ENCODE results near the gene MSH5. TPM values are rescaled to one million over a fixed set of nuclear protein-coding genes. Genes with fewer than 3 reads are reported as not detected.
"Not testable (repeated sequence)": the region's sequence is repeated elsewhere in the genome, so short reads cannot be mapped to it uniquely, and the experiment has no call there.

MSH5 gene
- total RNA-seq, 1 donor from 2014 or later: 45.0 TPM

DNA sequence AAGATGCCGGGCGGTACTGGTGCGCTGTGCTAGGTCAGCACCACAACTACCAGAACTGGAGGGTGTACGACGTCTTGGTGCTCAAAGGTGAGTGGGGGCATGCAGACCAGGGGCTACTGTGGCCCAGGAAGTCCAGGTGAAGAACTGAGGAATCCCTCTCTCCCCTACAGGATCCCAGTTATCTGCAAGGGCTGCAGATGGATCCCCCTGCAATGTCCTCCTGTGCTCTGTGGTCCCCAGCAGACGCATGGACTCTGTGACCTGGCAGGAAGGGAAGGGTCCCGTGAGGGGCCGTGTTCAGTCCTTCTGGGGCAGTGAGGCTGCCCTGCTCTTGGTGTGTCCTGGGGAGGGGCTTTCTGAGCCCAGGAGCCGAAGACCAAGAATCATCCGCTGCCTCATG, 32.1 kb upstream of the MSH5 start:
- TF ChIP-seq, protein P1, sequence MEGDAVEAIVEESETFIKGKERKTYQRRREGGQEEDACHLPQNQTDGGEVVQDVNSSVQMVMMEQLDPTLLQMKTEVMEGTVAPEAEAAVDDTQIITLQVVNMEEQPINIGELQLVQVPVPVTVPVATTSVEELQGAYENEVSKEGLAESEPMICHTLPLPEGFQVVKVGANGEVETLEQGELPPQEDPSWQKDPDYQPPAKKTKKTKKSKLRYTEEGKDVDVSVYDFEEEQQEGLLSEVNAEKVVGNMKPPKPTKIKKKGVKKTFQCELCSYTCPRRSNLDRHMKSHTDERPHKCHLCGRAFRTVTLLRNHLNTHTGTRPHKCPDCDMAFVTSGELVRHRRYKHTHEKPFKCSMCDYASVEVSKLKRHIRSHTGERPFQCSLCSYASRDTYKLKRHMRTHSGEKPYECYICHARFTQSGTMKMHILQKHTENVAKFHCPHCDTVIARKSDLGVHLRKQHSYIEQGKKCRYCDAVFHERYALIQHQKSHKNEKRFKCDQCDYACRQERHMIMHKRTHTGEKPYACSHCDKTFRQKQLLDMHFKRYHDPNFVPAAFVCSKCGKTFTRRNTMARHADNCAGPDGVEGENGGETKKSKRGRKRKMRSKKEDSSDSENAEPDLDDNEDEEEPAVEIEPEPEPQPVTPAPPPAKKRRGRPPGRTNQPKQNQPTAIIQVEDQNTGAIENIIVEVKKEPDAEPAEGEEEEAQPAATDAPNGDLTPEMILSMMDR (IDR thresholded peaks at IDR 0.05; ENCODE audit: unreplicated experiment): no peak
- no peak overlapping the region for H3K4me3 Mint-ChIP-seq (ENCODE audit: low read depth)
- H3K36me3 Mint-ChIP-seq (ENCODE audit: insufficient read depth): no peaks in the 10 kb centered on the region
- H3K27ac Mint-ChIP-seq: no peak overlapping the region
- peaks cover 7% of the 10 kb centered on the region for H3K27me3 Mint-ChIP-seq
- no peaks in the 10 kb centered on the region for H3K9me3 Mint-ChIP-seq (ENCODE audit: low read depth)
- peaks cover 4% of the 10 kb centered on the region for H3K4me1 Mint-ChIP-seq (ENCODE audit: low read depth)
- DNase-seq (ENCODE audit: low spot score, unreplicated experiment): no peak

DNA sequence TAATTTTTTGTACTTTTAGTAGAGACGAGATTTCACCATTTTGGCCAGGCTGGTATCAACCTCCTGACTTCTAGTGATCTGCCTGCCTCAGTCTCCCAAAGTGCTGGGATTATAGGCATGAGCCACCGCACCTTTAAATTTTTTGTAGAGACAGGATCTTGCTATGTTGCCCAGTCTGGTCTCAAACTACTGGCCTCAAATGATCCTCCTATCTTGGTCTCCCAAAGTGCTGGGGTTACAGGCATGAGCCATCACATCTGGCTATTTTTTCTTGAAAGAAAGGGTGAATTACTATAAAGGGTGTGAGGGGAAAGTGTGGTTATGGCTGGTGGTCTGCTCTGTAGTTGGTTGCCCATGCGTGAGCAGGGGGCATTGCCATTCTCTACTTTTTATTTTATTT, 31.6 kb upstream of the MSH5 start:
- no peaks in the 10 kb centered on the region for H3K36me3 Mint-ChIP-seq (ENCODE audit: insufficient read depth)
- no peak for DNase-seq (ENCODE audit: low spot score, unreplicated experiment)
- peaks cover 11% of the 10 kb centered on the region for H3K27me3 Mint-ChIP-seq
- H3K9me3 Mint-ChIP-seq (ENCODE audit: low read depth): no peaks in the 10 kb centered on the region
- H3K4me3 Mint-ChIP-seq (ENCODE audit: low read depth): no peak overlapping the region
- peaks cover 7% of the 10 kb centered on the region for H3K4me1 Mint-ChIP-seq (ENCODE audit: low read depth)
- H3K27ac Mint-ChIP-seq: no peak overlapping the region
- TF ChIP-seq, protein P1 (IDR thresholded peaks at IDR 0.05; ENCODE audit: unreplicated experiment): no peak

DNA sequence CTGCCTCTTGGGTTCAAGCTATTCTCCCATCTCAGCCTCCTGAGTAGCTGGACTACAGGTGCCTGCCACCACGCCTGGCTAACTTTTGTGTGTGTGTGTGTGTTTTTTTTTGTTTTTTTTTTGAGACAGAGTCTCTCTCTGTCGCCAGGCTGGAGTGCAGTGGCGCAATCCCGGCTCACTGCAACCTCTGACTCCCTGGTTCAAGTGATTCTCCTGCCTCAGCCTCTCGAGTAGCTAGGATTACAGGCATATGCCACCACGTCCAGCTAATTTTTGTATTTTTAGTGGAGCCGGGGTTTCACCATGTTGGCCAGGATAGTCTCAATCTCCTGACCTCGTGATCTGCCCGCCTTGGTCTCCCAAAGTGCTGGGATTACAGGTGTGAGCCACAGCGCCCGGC, 30.6 kb upstream of the MSH5 start:
- not testable (repeated sequence) for H3K9me3 Mint-ChIP-seq (ENCODE audit: low read depth); DNase-seq (ENCODE audit: low spot score, unreplicated experiment); H3K27ac Mint-ChIP-seq; H3K36me3 Mint-ChIP-seq (ENCODE audit: insufficient read depth); H3K4me3 Mint-ChIP-seq (ENCODE audit: low read depth)
- Mint-ChIP-seq H3K27me3 (peaks cover 11% of the 10 kb centered on the region), H3K4me1 (ENCODE audit: low read depth) (peaks cover 12% of the 10 kb centered on the region)

DNA sequence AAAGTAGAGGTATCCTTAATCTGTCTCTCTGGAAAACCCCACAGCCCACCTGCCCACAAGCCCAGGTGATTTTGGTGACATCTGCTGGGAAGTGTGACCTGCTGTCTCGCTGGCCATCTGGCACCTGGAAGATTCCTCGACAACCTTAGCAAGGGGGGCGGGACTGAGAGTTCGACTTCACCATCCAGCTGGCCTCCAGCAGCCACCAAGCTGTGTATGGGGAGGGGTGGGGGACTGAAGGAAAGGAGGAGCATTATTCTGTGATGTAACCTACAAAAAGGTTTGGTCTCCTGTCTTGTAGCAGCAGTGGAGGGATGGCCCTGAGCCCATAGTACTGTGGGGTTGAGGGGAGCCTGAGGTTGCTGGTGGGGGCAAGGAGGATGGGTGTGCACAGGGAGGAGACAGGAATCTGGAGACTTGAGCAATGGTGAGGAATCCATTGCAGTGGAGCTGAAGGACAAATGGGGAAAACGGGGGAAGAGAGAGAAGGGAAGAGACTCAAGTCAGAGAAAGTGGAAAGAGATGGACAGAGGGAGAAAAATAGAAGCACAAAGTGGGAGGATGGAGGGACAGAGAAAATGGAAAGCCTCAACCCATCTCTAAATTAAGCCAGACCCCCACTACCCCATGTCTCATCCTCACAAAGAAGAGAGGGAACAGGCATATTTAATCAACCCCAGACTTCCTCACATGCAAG, 29.1 kb upstream of the MSH5 start:
- no peak overlapping the region for H3K27ac Mint-ChIP-seq
- no peaks in the 10 kb centered on the region for H3K36me3 Mint-ChIP-seq (ENCODE audit: insufficient read depth)
- peaks cover 15% of the 10 kb centered on the region for H3K4me1 Mint-ChIP-seq (ENCODE audit: low read depth)
- TF ChIP-seq, protein P1 (IDR thresholded peaks at IDR 0.05; ENCODE audit: unreplicated experiment): no peak
- no peak overlapping the region for H3K4me3 Mint-ChIP-seq (ENCODE audit: low read depth)
- no peaks in the 10 kb centered on the region for H3K9me3 Mint-ChIP-seq (ENCODE audit: low read depth)
- DNase-seq (ENCODE audit: low spot score, unreplicated experiment): no peak
- peaks cover 11% of the 10 kb centered on the region for H3K27me3 Mint-ChIP-seq

DNA sequence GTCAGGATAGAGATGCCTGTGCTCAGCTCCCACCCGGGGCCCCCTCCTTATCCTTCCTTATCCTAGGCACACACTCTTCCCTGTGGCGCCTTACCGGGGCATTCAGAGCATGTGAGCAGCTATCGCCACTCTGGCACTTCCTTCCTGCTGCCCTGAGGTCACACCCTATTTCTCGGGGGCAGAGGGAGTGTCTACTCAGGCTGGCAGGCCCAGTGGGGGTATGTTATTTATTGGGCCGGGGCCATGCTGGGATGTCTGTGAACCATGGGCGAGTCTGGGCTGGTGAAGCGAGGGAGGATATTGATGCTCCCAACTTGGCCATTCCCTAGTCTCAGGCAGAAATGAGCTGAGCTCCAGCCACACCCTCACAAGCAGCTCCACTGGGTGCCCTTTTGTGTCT, 28.6 kb upstream of the MSH5 start:
- Mint-ChIP-seq H3K27ac (no peak overlapping the region), H3K9me3 (ENCODE audit: low read depth) (no peaks in the 10 kb centered on the region), H3K36me3 (ENCODE audit: insufficient read depth) (no peaks in the 10 kb centered on the region), H3K4me1 (ENCODE audit: low read depth) (peaks cover 15% of the 10 kb centered on the region), H3K27me3 (peaks cover 11% of the 10 kb centered on the region), H3K4me3 (ENCODE audit: low read depth) (no peak overlapping the region)
- no peak for DNase-seq (ENCODE audit: low spot score, unreplicated experiment)
- TF ChIP-seq, protein P1 (IDR thresholded peaks at IDR 0.05; ENCODE audit: unreplicated experiment): no peak

DNA sequence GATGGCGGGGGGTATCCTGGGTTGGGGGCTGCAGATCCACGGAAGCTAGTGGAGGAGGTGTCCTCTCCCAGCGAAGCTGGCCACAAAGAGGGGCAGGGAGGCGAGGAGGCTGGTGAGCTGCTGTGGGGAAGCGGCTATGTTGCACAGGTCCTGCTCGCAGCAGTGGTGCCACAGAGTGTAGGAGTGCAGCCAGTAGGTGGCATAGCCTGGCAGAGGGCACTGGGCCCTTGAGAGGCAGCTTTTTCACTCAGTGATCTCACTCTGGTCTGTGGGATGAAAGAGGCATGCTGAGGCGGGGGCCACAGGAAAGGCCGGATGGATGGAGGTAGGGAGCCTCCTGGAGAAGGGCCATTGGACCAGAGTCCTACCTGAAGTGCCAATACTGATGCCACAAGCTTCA, 27.5 kb upstream of the MSH5 start:
- no peak overlapping the region for H3K27ac Mint-ChIP-seq
- DNase-seq (ENCODE audit: low spot score, unreplicated experiment): no peak
- no peaks in the 10 kb centered on the region for H3K9me3 Mint-ChIP-seq (ENCODE audit: low read depth)
- H3K4me1 Mint-ChIP-seq (ENCODE audit: low read depth): peaks cover 16% of the 10 kb centered on the region
- no peak overlapping the region for H3K4me3 Mint-ChIP-seq (ENCODE audit: low read depth)
- H3K27me3 Mint-ChIP-seq: peaks cover 11% of the 10 kb centered on the region
- TF ChIP-seq, protein P1 (IDR thresholded peaks at IDR 0.05; ENCODE audit: unreplicated experiment): no peak
- H3K36me3 Mint-ChIP-seq (ENCODE audit: insufficient read depth): no peaks in the 10 kb centered on the region

Data from progenitor cell of endocrine pancreas (in vitro differentiated cells).